ENCODE measurements around the gene PREX1. TPM values are rescaled to one million over a fixed set of nuclear protein-coding genes. Genes with fewer than 3 reads are reported as not detected.

PREX1 gene
- total RNA-seq, 1 donor from 2014 or later: 20.4 TPM

DNA sequence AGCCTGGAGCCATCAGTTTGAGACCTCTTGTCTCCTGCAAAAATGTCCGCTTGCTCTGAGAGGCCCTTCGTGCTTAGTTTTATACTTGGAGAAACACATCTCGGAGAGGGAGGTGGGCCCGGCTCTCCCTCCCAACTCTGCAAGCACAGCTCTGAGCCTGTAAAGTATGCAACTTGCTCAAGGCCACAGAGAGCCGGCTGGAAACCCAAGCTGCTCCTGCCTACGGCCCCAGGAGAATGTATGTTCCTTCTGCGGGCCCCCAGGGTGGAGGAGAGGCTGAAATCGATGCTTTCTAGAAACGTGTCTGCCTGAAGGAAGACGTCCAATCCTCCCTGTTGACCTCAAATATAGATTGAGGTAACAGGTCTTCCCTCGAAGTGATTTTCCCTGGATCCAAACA is 205.4 kb downstream of the PREX1 start:
- Histone ChIP-seq H3K9me3 (ENCODE audit: control insufficient read depth in 3 of 3, low read length in 3 of 3) (no peaks in the 10 kb centered on the region), H3K27ac (ENCODE audit: low read depth, low read length) (no peak overlapping the region), H3K9ac (ENCODE audit: low read depth in 1 of 3, low read length in 3 of 3) (no peak overlapping the region), H3K27me3 (ENCODE audit: control insufficient read depth in 3 of 3, insufficient read depth in 3 of 3, low read length in 3 of 3) (no peaks in the 10 kb centered on the region), H3K4me1 (ENCODE audit: control insufficient read depth in 3 of 3, insufficient read depth in 3 of 3, low read length in 3 of 3) (peaks cover 13 to 18% (median 15%) of the 10 kb centered on the region in 3 donors), H3K36me3 (ENCODE audit: control insufficient read depth in 3 of 3, insufficient read depth in 3 of 3, low read length in 3 of 3) (peaks cover 0 to 14% (median 2%) of the 10 kb centered on the region in 3 donors), H3K4me3 (ENCODE audit: low read length in 3 of 3) (no peak overlapping the region)

DNA sequence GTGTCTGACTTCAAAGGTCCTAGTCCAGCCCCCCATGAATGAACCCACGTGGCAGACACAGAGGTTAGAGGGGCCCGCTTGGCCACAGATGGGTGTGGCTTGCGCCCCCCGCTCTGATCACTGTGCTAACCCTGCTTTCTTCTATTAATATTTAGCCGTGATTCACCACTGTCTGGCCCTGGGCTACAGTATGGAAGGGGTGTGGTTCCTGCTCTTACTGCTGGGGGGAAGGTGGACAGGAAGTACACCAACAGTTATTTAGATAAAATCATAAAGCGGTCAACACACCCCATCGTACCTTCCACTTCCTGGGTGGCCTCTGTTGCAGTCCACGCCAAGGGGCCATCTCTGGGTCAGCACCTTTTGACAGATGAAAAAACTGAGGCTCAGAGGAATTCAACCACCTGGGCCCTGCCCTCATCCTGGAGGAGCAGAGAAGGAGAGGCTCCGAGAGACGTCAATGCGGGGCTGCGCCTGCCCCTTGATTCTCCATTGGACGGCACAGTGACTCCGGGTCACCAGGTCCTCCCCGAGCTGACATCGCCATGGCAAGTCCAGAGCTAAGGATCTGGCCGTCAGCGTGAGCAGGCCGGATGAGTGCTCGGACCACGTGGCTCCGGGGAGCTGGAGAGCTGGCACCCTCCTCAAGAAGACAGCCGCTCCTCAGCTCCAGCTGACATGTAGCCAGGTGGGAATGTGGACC is 206.3 kb downstream of the PREX1 start:
- Histone ChIP-seq H3K27me3 (ENCODE audit: control insufficient read depth in 3 of 3, insufficient read depth in 3 of 3, low read length in 3 of 3) (no peaks in the 10 kb centered on the region), H3K9ac (ENCODE audit: low read depth in 1 of 3, low read length in 3 of 3) (no peak overlapping the region), H3K4me3 (ENCODE audit: low read length in 3 of 3) (no peak overlapping the region), H3K36me3 (ENCODE audit: control insufficient read depth in 3 of 3, insufficient read depth in 3 of 3, low read length in 3 of 3) (peaks cover 0 to 12% (median 2%) of the 10 kb centered on the region in 3 donors), H3K27ac (ENCODE audit: low read depth, low read length) (no peak overlapping the region), H3K9me3 (ENCODE audit: control insufficient read depth in 3 of 3, low read length in 3 of 3) (no peaks in the 10 kb centered on the region), H3K4me1 (ENCODE audit: control insufficient read depth in 3 of 3, insufficient read depth in 3 of 3, low read length in 3 of 3) (peaks cover 13 to 18% (median 15%) of the 10 kb centered on the region in 3 donors)

DNA sequence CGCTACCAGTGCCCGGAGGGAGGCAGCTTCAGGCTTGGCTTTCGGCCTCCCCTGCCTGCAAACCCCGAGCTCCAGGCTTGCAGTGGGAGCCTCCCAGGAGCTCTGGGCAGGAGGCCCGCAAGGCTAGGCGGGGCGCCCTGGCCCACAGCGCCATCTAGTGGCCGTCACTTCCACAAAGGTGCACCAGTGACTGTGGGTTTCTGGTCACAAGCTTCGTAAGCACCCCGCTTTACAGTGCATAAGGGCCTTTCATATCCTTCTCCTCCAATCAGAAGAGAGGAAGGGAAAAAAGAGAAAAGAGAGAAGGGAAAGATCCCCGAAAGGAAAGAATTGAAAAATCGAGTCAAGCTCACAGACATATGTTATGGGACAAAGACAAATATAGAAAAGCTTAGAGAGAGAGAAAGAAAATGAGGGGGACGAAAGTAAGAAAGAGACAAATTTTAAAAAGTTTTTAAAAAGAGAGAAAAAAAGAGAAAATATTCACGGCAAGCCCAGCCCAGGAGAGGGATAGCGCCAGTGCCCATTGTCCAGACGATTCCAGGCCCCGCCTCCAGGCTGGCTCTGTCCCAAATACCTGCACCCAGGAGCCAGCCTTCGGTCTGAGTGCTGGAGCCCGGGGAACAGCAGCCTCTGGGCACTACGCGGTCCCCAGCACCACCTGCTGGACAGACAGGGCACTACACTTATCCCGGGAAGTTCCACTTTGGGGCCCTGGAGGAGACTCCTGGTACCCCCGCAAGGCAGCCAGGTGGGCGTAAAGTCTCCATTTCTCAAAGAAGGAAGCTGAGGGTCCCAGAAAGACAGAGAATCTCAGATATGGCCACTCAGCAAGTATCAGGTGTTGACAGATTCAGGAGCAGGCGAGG is 207.1 kb downstream of the PREX1 start:
- H3K4me3 ChIP-seq (ENCODE audit: low read length in 3 of 3): peak overlapping the region; percentile 11 to 60 (median 48)

DNA sequence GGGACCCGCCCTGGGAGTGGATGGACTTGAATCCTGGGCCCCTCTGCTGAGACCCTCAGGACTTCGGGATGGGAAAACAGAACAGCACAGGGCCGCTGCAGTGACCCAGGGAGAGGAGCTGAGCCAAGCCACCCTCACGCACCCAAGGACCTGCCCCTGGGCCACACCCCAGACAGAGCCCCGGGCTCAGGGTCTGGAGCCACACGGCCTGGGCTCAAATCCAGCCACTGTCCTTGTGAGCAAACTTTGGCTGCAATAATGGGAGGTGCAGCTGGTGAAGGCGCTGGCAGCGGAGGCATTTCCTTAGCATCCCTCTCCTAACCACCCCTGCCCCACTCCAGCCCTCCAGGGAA is 207.7 kb downstream of the PREX1 start:
- peaks cover 13 to 18% (median 15%) of the 10 kb centered on the region in 3 donors for H3K4me1 ChIP-seq (ENCODE audit: control insufficient read depth in 3 of 3, insufficient read depth in 3 of 3, low read length in 3 of 3)
- H3K9ac ChIP-seq (ENCODE audit: low read depth in 1 of 3, low read length in 3 of 3): peak overlapping the region in 1 of 3 donors; percentile 35
- no peaks in the 10 kb centered on the region for H3K9me3 ChIP-seq (ENCODE audit: control insufficient read depth in 3 of 3, low read length in 3 of 3)
- peak overlapping the region in 1 of 3 donors; percentile 11 for H3K4me3 ChIP-seq (ENCODE audit: low read length in 3 of 3)
- H3K36me3 ChIP-seq (ENCODE audit: control insufficient read depth in 3 of 3, insufficient read depth in 3 of 3, low read length in 3 of 3): peaks cover 0 to 2% (median 0%) of the 10 kb centered on the region in 3 donors
- no peaks in the 10 kb centered on the region for H3K27me3 ChIP-seq (ENCODE audit: control insufficient read depth in 3 of 3, insufficient read depth in 3 of 3, low read length in 3 of 3)
- H3K27ac ChIP-seq (ENCODE audit: low read depth, low read length): no peak overlapping the region

More for the DNA sequence above, 207.1 kb downstream of the PREX1 start:
- no peaks in the 10 kb centered on the region for H3K9me3 ChIP-seq (ENCODE audit: control insufficient read depth in 3 of 3, low read length in 3 of 3)
- H3K27me3 ChIP-seq (ENCODE audit: control insufficient read depth in 3 of 3, insufficient read depth in 3 of 3, low read length in 3 of 3): no peaks in the 10 kb centered on the region
- H3K9ac ChIP-seq (ENCODE audit: low read depth in 1 of 3, low read length in 3 of 3): peak overlapping the region in 1 of 3 donors; percentile 35
- H3K27ac ChIP-seq (ENCODE audit: low read depth, low read length): no peak overlapping the region
- peaks cover 13 to 18% (median 15%) of the 10 kb centered on the region in 3 donors for H3K4me1 ChIP-seq (ENCODE audit: control insufficient read depth in 3 of 3, insufficient read depth in 3 of 3, low read length in 3 of 3)
- peaks cover 0 to 5% (median 2%) of the 10 kb centered on the region in 3 donors for H3K36me3 ChIP-seq (ENCODE audit: control insufficient read depth in 3 of 3, insufficient read depth in 3 of 3, low read length in 3 of 3)

DNA sequence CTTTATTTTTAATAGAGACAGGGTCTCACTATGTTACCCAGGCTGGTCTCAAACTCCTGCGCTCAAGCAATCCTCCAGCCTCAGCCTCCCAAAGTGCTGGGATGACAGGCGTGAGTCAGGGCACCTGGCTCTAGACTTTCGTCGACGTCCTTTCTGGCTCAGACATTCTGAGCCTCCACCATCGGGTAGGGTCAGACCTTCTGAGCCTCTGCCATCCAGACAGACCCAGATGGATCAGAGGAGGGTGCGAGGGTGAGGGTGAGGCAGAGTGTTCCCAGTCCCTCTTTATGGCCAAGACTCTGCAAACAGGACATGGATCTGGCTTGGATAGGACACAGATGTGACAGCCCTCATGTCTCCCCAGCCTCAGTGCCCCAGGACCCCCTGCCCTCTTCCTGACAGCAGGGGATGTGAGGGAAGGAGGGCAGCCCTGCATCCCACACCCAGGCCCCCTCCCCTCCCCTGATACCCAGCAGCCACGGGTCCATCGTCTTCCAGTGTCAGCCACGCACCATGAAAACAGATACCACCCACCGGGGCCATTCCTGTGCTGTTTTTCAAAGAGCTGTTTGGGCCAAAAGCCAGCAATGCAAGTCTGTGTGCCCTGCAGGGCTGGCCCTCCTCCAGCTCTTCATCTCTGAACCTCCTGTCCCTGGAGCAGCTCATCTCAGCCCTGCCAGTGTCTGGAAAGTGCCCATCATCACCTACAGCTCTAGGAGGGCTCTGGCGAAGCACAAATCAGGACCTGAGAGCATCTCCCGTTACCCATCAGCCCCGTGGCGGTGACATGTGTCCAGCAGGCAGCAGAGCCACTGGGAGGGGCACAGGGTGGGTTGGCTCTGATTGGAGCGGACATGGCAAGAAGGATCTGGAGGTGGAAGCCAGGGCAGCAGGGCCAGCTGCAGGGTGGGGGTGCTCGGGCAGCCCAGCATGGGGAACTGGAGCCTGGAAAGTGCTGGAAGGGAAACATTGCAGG is 208.4 kb downstream of the PREX1 start:
- Histone ChIP-seq H3K9ac (ENCODE audit: low read depth in 1 of 3, low read length in 3 of 3) (no peak overlapping the region), H3K4me1 (ENCODE audit: control insufficient read depth in 3 of 3, insufficient read depth in 3 of 3, low read length in 3 of 3) (peaks cover 13 to 18% (median 15%) of the 10 kb centered on the region in 3 donors), H3K27ac (ENCODE audit: low read depth, low read length) (no peak overlapping the region), H3K27me3 (ENCODE audit: control insufficient read depth in 3 of 3, insufficient read depth in 3 of 3, low read length in 3 of 3) (no peaks in the 10 kb centered on the region), H3K4me3 (ENCODE audit: low read length in 3 of 3) (no peak overlapping the region), H3K9me3 (ENCODE audit: control insufficient read depth in 3 of 3, low read length in 3 of 3) (no peaks in the 10 kb centered on the region), H3K36me3 (ENCODE audit: control insufficient read depth in 3 of 3, insufficient read depth in 3 of 3, low read length in 3 of 3) (peaks cover 0 to under 1% (median 0%) of the 10 kb centered on the region in 3 donors)

DNA sequence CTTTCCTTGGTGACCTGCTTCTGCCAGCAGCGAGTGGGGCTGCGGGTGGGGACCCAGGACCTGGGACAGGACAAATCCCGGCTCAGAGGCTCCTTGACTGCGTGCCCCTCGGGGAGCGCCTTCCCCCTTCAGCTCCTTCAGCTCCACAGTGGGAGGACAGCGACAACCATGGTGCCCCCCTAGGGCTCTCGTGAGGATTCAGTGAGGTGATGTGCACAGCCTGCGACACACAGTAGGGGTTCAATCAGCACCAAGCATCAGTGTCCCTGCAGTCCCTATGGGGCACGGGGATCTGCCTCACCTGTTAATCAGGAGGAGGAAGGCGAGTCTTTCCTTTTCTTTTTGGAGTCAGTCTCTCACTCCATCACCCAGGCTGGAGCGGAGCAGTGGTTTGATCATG is 209.2 kb downstream of the PREX1 start:
- no peak overlapping the region for H3K27ac ChIP-seq (ENCODE audit: low read depth, low read length)
- H3K9ac ChIP-seq (ENCODE audit: low read depth in 1 of 3, low read length in 3 of 3): no peak overlapping the region
- H3K9me3 ChIP-seq (ENCODE audit: control insufficient read depth in 3 of 3, low read length in 3 of 3): no peaks in the 10 kb centered on the region
- no peak overlapping the region for H3K4me3 ChIP-seq (ENCODE audit: low read length in 3 of 3)
- no peaks in the 10 kb centered on the region for H3K36me3 ChIP-seq (ENCODE audit: control insufficient read depth in 3 of 3, insufficient read depth in 3 of 3, low read length in 3 of 3)
- no peaks in the 10 kb centered on the region for H3K27me3 ChIP-seq (ENCODE audit: control insufficient read depth in 3 of 3, insufficient read depth in 3 of 3, low read length in 3 of 3)
- peaks cover 13 to 18% (median 15%) of the 10 kb centered on the region in 3 donors for H3K4me1 ChIP-seq (ENCODE audit: control insufficient read depth in 3 of 3, insufficient read depth in 3 of 3, low read length in 3 of 3)

DNA sequence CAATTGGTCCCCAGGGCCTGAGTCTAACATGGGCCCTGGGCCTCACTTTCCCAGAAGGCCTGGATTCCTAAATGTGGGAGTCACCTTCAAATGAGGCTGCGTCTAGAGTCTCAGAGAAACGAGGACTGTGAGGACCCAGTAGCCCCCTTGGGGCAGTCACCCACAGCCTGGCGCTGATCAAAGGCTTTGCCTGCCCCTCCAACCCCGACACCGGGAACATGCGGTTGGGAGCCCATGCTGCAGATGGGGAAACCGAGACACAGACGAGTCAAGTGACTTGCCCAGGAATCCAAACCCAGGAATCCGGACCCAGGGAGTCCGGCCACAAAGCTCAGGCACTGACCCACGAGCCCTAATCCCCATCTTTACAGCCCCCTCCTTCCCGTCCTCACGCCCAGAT is 209.7 kb downstream of the PREX1 start:
- H3K9ac ChIP-seq (ENCODE audit: low read depth in 1 of 3, low read length in 3 of 3): no peak overlapping the region
- no peaks in the 10 kb centered on the region for H3K9me3 ChIP-seq (ENCODE audit: control insufficient read depth in 3 of 3, low read length in 3 of 3)
- no peak overlapping the region for H3K4me3 ChIP-seq (ENCODE audit: low read length in 3 of 3)
- H3K27ac ChIP-seq (ENCODE audit: low read depth, low read length): no peak overlapping the region
- no peaks in the 10 kb centered on the region for H3K27me3 ChIP-seq (ENCODE audit: control insufficient read depth in 3 of 3, insufficient read depth in 3 of 3, low read length in 3 of 3)
- H3K4me1 ChIP-seq (ENCODE audit: control insufficient read depth in 3 of 3, insufficient read depth in 3 of 3, low read length in 3 of 3): peaks cover 13 to 18% (median 15%) of the 10 kb centered on the region in 3 donors
- no peaks in the 10 kb centered on the region for H3K36me3 ChIP-seq (ENCODE audit: control insufficient read depth in 3 of 3, insufficient read depth in 3 of 3, low read length in 3 of 3)

DNA sequence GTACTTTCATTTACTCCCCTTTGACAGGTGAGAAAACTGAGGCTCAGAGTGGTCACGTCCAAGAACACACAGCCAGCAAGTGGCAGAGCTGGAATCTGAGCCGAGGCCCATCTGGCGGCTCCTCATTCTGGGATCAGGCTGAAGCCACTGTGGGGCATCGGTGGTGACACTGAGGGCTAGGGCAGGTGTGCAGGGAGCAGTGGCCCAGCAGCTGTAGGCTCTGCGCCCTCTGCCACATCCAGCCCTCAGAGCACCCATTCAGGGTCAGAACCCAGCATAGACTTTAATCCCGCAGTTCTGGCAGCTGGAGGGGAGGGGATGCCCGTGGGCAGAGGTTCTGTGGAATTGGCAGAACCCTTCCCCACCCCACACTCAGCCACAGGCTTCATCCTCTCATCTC is 210.3 kb downstream of the PREX1 start:
- Histone ChIP-seq H3K36me3 (ENCODE audit: control insufficient read depth in 3 of 3, insufficient read depth in 3 of 3, low read length in 3 of 3) (no peaks in the 10 kb centered on the region), H3K27me3 (ENCODE audit: control insufficient read depth in 3 of 3, insufficient read depth in 3 of 3, low read length in 3 of 3) (no peaks in the 10 kb centered on the region), H3K27ac (ENCODE audit: low read depth, low read length) (no peak overlapping the region), H3K9ac (ENCODE audit: low read depth in 1 of 3, low read length in 3 of 3) (no peak overlapping the region), H3K4me3 (ENCODE audit: low read length in 3 of 3) (no peak overlapping the region), H3K9me3 (ENCODE audit: control insufficient read depth in 3 of 3, low read length in 3 of 3) (no peaks in the 10 kb centered on the region), H3K4me1 (ENCODE audit: control insufficient read depth in 3 of 3, insufficient read depth in 3 of 3, low read length in 3 of 3) (peaks cover 13 to 18% (median 15%) of the 10 kb centered on the region in 3 donors)

DNA sequence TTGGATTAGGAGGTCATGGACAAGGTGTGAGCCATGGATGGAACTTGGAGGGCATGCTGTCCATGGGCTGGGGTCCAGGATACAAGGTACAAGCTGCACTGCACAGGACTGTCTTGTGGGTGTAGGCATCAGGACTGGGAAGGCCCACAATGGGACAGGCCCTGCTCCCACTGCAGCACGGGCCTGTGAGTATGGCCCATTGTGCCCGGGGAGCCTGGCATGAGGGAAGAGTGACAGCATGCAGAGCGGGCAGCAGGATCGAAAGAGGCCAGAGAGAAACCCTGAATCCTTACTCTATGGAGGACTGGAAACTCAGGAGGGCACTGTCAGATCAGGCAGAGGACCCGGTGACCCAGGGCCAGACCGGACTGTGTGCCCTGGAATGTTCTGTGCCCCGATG is 211.3 kb downstream of the PREX1 start:
- Histone ChIP-seq H3K27ac (ENCODE audit: low read depth, low read length) (no peak overlapping the region), H3K9ac (ENCODE audit: low read depth in 1 of 3, low read length in 3 of 3) (no peak overlapping the region), H3K27me3 (ENCODE audit: control insufficient read depth in 3 of 3, insufficient read depth in 3 of 3, low read length in 3 of 3) (peaks cover 0 to 3% (median 0%) of the 10 kb centered on the region in 3 donors), H3K9me3 (ENCODE audit: control insufficient read depth in 3 of 3, low read length in 3 of 3) (no peaks in the 10 kb centered on the region), H3K36me3 (ENCODE audit: control insufficient read depth in 3 of 3, insufficient read depth in 3 of 3, low read length in 3 of 3) (no peaks in the 10 kb centered on the region), H3K4me1 (ENCODE audit: control insufficient read depth in 3 of 3, insufficient read depth in 3 of 3, low read length in 3 of 3) (peaks cover 13 to 18% (median 15%) of the 10 kb centered on the region in 3 donors), H3K4me3 (ENCODE audit: low read length in 3 of 3) (no peak overlapping the region)

All from skeletal muscle tissue (tissue), 4 donors.